NT2/D1 (cell line): ENCODE measurements around the gene WFIKKN1.

ENCODE experiments used
- SUZ12 ChIP-seq: IDR thresholded peaks from 2 replicates; pipeline ENCODE4 v1.6.1; 2011; ENCODE audit not compliant: insufficient read length, insufficient read depth; ENCODE audit errors: extremely low read depth
- YY1 ChIP-seq: IDR thresholded peaks from 2 replicates; pipeline ENCODE4 v1.6.1; 2011; ENCODE audit not compliant: insufficient read length, insufficient read depth
- ZNF274 ChIP-seq: IDR thresholded peaks from 2 replicates; pipeline ENCODE4 v1.6.1; 2011; ENCODE audit warnings: mild to moderate bottlenecking, low read depth, low read length

DNA sequence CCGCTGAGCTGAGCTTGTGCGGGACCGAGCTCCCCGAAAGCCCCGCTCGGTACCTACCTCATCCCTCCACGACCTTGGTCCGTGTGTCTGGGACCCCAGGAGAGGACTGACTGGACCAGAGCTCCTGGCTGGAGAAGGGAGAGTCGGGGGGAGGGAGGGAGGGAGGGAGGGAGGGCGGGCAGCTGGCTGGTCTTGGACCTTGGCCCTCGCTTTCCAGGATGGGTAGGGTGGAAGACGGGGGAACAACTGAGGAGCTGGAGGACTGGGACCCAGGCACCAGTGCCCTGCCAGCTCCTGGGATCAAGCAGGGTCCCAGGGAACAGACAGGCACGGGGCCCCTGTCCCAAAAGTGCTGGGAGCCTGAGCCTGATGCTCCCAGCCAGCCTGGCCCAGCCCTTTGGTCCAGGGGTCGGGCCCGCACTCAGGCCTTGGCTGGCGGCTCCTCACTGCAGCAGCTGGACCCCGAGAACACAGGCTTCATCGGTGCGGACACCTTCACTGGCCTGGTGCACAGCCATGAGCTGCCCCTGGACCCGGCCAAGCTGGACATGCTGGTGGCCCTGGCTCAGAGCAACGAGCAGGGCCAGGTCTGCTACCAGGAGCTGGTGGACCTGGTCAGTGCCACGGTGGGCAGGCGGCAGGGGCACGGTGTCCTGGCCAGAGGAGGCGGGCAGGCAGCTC lies 45.2 kb downstream of the WFIKKN1 start:
- TF ChIP-seq SUZ12 (no peak), YY1 (no peak), ZNF274 (no peak)
